Motor neuron (in vitro differentiated cells): ENCODE measurements around the gene KRTAP12-1. TPM values are rescaled to one million over a fixed set of nuclear protein-coding genes. Genes with fewer than 3 reads are reported as not detected.
A peak's percentile ranks its signal among the peaks of the same experiment; 100 is the strongest.

Source experiments
- ATAC-seq, 8 experiments: fragments of 200-7000 bp; cut with Tn5 transposase; replicated peaks in 6 of 8; 2 replicates each; pipeline ENCODE4 v1.8.0; 2021; ENCODE audit warnings: mild to moderate bottlenecking in 8 of 8, moderate library complexity in 8 of 8
- H3K27ac ChIP-seq, 2 donors: fragments of 250-450 bp; sonication (Bioruptor Pico); 2 replicates each; pipeline ENCODE4 v1.9.0; 2021; ENCODE audit warnings: antibody characterized with exemption in 2 of 2, mild to moderate bottlenecking in 2 of 2, moderate library complexity in 1 of 2
- H3K4me1 ChIP-seq, 2 donors: fragments of 250-450 bp; sonication (Bioruptor Pico); replicated peaks in 1 of 2; 2 replicates each; pipeline ENCODE4 v1.6.1; 2021; ENCODE audit warnings: antibody characterized with exemption in 2 of 2, mild to moderate bottlenecking in 2 of 2, moderate library complexity in 1 of 2
- H3K4me3 ChIP-seq, 5 donors: fragments of 250-450 bp; sonication (Bioruptor Pico); 2 replicates each; pipeline ENCODE4 v1.9.0; 2021; ENCODE audit warnings: antibody characterized with exemption in 5 of 5, mild to moderate bottlenecking in 5 of 5, moderate library complexity in 4 of 5
- WGBS, 10 experiments: fragments of 450-650 bp; shearing (Covaris generic); methylation state at CpG; one replicate each; pipeline ENCODE4 v1.0.0; 2022; 5-methylcytosine and 5-hydroxymethylcytosine counted together
- in situ Hi-C, 9 experiments: fragments of 400-800 bp; cut with MboI; loops; one replicate each; pipeline ENCODE4 v1.15.0; 2021; ENCODE audit warnings: low sequenced_read_pairs in 9 of 9, low pct_unique_long_range_greater_than_20kb in 2 of 9; ENCODE audit not compliant: unreplicated experiment in 9 of 9
- total RNA-seq, 8 experiments: library from RNA; unstranded; fragments of 300-600 nt; gene quantifications; 2 replicates each; pipeline versions ENCODE4 v1.2.3 to v1.2.4, GENCODE V29; 2022

The KRTAP12-1 gene, protein sequence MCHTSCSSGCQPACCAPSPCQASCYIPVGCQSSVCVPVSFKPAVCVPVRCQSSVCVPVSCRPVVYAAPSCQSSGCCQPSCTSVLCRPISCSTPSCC
- total RNA-seq = under 1 TPM in 1 of 8 experiments, not detected in 7; 0.90 TPM

DNA sequence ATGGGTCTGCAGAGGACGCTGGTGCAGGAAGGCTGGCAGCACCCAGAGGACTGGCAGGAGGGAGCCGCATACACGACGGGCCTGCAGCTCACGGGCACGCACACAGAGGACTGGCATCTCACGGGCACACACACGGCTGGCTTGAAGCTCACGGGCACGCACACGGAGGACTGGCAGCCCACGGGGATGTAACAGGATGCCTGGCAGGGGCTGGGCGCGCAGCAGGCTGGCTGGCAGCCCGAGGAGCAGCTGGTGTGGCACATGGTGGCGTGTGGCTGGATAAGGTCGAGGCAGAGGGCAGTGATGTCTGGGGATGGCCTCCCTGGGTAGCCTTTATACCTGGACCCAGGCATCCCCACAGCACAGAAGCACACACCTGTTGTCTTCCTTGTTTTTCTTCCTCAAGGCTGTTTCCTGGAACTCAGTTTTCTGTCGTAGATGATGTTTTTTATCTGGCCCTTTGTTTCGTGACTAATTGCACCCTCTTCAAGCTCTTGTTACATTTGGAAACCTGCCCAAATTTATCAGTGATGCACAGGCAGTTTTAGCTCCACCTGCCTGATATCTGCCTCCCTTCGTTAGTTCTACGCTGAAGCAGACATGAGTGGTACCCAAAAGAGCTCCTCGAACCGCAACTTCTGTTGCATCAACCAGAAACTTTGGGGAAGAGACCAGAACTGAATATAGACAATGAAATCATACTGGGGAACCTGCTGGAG lies at the start of gene KRTAP12-1:
Gene KRTAP12-1 (minus strand): TSS at position 303 of the 719 bp plus-strand sequence. CDS start 40 bp downstream, at position 263.
- 27 to 96% (median 80%) methylated on average over 1 to 12 of the region's 23 CpGs; no CpG with 5 or more reads in 1 of the 10 experiments for WGBS, 10 experiments
- no peak for ATAC-seq
- Histone ChIP-seq H3K4me3 (no peak within 1 kb of the TSS), H3K27ac (no peak within 1 kb of the TSS), H3K4me1 (peaks cover 4 to 10% of the 10 kb centered on the region in 2 donors)
- in situ Hi-C loops = no loop called here

DNA sequence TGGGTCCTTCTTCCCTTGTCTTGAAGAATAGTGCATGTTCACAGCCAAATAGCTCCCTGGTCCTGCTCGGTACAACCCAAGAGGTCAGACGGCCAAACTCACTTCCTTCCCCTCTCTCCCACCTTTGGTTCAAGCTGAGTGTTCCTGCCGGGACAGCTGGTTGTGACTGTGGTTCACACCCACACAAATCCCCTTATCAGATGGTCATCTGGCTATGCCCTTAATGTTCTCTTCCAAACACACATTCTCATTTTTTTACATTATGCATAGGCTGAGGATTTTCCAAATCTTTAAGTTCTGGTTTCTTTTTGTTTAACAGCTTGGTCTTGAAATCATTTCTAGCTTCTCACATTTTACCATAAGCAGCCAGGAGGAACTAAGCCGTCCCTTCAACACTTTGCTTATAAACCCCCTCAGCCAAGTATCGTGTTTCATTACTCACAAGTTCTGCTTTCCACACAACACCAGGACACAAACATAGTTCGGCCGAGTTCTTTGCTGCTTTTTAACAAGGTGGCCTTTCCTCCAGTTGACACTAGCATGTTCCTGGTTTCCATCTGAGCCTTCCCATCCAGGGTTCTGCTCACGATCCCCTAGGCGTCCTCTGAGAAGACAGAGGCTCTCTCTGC lies 49.1 kb upstream of the KRTAP12-1 start:
- Histone ChIP-seq H3K4me3 (no peak overlapping the region), H3K27ac (no peak overlapping the region), H3K4me1 (no peaks in the 10 kb centered on the region)
- ATAC-seq = peak in 3 of 8 experiments; percentile 26 to 31 (median 30)
- 6 to 100% (median 80%) methylated on average over 1 to 8 of the region's 9 CpGs for WGBS, 10 experiments
- in situ Hi-C loops = loop anchor here in 1 of 9 experiments (25.0 kb wide), 1 partner anchor 106 kb away; no protein-coding TSS in a partner anchor

DNA sequence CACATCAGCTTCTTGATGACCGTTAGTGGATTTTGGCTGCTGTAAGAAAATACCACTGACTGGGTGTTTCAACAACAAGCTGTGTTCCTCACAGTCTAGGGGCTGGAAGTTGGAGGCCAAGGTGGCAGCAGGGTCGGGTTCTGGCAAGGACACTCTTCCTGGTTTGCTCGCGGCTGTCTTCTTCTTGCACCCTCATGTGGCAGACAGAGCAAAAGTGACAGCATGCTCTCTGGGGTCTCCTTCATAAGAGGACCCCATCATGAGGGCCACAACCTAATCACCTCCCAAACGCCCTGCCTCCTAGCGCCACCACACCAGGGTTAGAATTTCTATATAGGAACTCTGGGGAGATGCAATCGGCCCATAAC lies 48.0 kb upstream of the KRTAP12-1 start:
- in situ Hi-C loops = loop anchor here in 1 of 9 experiments (25.0 kb wide), 1 partner anchor 107 kb away; no protein-coding TSS in a partner anchor
- no peak overlapping the region for H3K27ac ChIP-seq
- no peak for ATAC-seq
- H3K4me3 ChIP-seq = no peak overlapping the region
- 30 to 93% (median 80%) methylated on average over 1 to 7 of the region's 7 CpGs; no CpG with 5 or more reads in 3 of the 10 experiments for WGBS, 10 experiments
- H3K4me1 ChIP-seq = no peaks in the 10 kb centered on the region

GRCh38 chr21:44729336-44730027 lies 47.5 kb upstream of the KRTAP12-1 start:
- WGBS, 10 experiments = 80 to 100% (median 100%) methylated on average over 1 to 3 of the region's 23 CpGs; no CpG with 5 or more reads in 5 of the 10 experiments
- H3K4me1 ChIP-seq = no peaks in the 10 kb centered on the region
- in situ Hi-C loops = loop anchor here in 1 of 9 experiments (25.0 kb wide), 1 partner anchor 108 kb away; no protein-coding TSS in a partner anchor
- H3K27ac ChIP-seq = no peak overlapping the region
- peak in 6 of 8 experiments; percentile 11 to 89 (median 58) for ATAC-seq
- H3K4me3 ChIP-seq = no peak overlapping the region

DNA sequence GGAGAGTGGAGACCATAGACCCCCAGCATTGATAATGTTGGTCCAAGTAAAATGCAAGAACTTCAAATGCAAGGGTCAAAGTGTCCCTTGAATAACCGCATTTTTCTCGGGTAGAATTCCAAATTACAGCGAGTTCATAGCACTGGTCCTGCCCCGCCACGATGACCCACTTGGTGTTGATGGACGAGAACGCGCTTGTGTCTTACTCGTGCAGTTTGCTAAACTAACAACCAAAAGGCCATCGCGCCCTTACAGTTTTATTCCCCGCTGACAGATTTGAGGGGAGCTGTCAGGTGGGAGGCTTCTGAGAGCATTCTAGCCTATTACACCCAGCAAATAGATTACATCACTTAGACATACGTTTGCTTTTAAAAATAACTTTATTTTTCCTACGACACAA lies 46.8 kb upstream of the KRTAP12-1 start:
- no peak overlapping the region for H3K27ac ChIP-seq
- 31 to 100% (median 87%) methylated on average over 1 to 13 of the region's 14 CpGs; no CpG with 5 or more reads in 1 of the 10 experiments for WGBS, 10 experiments
- H3K4me1 ChIP-seq = peaks cover 5% of the 10 kb centered on the region in 2 donors
- no peak for ATAC-seq
- in situ Hi-C loops = loop anchor here in 1 of 9 experiments (25.0 kb wide), 1 partner anchor 109 kb away; no protein-coding TSS in a partner anchor
- H3K4me3 ChIP-seq = no peak overlapping the region

DNA sequence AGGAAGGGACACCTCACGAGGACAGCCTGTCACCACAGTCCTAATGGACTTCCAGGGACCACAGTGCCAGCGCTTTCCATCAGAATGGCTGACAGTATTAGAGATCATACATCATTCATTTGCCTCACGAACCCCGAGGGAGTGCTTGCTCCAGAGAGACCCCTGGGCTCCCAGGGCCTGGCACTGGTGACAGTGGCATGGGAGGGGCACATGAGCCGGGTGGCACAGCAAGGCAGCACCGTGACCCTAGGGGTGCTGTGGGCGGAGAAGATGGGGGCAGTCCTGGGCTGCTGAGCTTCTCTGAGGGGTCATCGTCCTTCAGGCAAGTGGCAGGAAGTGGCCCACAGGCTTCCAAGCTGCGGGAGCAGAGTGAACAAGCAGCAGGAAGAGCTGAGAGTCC lies 45.8 kb upstream of the KRTAP12-1 start:
- no peak for ATAC-seq
- in situ Hi-C loops = loop anchor here in 1 of 9 experiments (25.0 kb wide), 1 partner anchor 110 kb away; no protein-coding TSS in a partner anchor
- H3K4me1 ChIP-seq = peaks cover 14 to 15% of the 10 kb centered on the region in 2 donors
- 67 to 84% (median 80%) methylated on average over 1 to 5 of the region's 9 CpGs; no CpG with 5 or more reads in 7 of the 10 experiments for WGBS, 10 experiments
- no peak overlapping the region for H3K27ac ChIP-seq
- no peak overlapping the region for H3K4me3 ChIP-seq

DNA sequence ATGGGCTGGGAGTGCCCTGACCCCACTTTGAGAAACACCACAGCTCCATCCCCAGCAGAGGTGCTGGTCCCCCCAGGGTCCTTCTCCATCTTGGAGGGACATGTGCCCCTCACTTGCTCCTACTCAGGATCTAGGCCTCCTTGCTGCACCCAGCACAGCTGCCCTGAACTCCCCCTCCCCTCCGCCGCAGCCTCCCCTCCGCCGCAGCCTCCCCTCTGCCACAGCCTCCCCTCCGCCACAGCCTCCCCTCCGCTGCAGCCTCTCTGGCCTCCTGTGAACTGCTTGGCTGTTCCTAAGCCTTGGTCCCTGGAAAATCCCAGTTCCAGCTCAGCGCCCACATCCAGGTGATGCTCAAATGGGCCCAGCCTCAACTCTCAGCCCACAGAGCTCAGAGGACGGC lies 45.4 kb upstream of the KRTAP12-1 start:
- ATAC-seq = no peak
- WGBS, 10 experiments = 100% methylated on average over 2 of the region's 8 CpGs; no CpG with 5 or more reads in 9 of the 10 experiments
- H3K4me3 ChIP-seq = no peak overlapping the region
- peaks cover 18 to 19% of the 10 kb centered on the region in 2 donors for H3K4me1 ChIP-seq
- in situ Hi-C loops = loop anchor here in 1 of 9 experiments (25.0 kb wide), 1 partner anchor 110 kb away; no protein-coding TSS in a partner anchor
- H3K27ac ChIP-seq = no peak overlapping the region

GRCh38 chr21:44726826-44727225 lies 44.9 kb upstream of the KRTAP12-1 start:
- no peak overlapping the region for H3K4me3 ChIP-seq
- ATAC-seq = peak in 1 of 8 experiments; percentile 53
- no CpG with 5 or more reads among the region's 6 CpGs for WGBS, 10 experiments
- H3K4me1 ChIP-seq = peaks cover 18 to 19% of the 10 kb centered on the region in 2 donors
- in situ Hi-C loops = loop anchor here in 1 of 9 experiments (25.0 kb wide), 1 partner anchor 110 kb away; no protein-coding TSS in a partner anchor
- H3K27ac ChIP-seq = no peak overlapping the region

DNA sequence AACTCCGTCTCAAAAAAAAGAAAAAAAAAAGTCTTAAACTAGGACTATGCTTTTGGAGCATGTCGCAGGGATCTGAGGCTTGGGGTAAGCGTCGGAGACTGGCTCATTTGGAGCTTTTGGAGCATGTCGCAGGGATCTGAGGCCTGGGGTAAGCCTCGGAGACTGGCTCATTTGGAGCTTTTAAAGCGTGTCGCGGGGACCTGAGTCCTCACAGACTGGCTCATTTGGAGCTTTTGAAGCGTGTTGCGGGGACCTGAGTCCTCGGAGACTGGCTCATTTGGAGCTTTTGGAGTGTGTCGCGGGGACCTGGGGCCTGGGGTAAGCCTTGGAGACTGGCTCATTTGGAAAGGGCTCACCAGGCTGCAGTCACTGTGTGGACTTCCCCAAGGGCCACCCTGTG lies 43.0 kb upstream of the KRTAP12-1 start:
- Histone ChIP-seq H3K4me3 (no peak overlapping the region), H3K27ac (no peak overlapping the region), H3K4me1 (peaks cover 18 to 19% of the 10 kb centered on the region in 2 donors)
- WGBS, 10 experiments = 20 to 100% (median 89%) methylated on average over 1 to 7 of the region's 14 CpGs; no CpG with 5 or more reads in 5 of the 10 experiments
- ATAC-seq = no peak
- in situ Hi-C loops = loop anchor here in 1 of 9 experiments (25.0 kb wide), 1 partner anchor 112 kb away; no protein-coding TSS in a partner anchor

GRCh38 chr21:44724196-44724595 lies 42.2 kb upstream of the KRTAP12-1 start:
- Histone ChIP-seq H3K4me1 (peaks cover 18 to 19% of the 10 kb centered on the region in 2 donors), H3K4me3 (no peak overlapping the region), H3K27ac (peak overlapping the region in 1 of 2 donors; percentile 72)
- ATAC-seq = no peak
- in situ Hi-C loops = no loop called here
- 40 to 100% methylated on average over 1 of the region's 7 CpGs; no CpG with 5 or more reads in 8 of the 10 experiments for WGBS, 10 experiments

GRCh38 chr21:44723177-44724131 lies 41.5 kb upstream of the KRTAP12-1 start:
- WGBS, 10 experiments = 10 to 42% (median 17%) methylated on average over 1 to 27 of the region's 61 CpGs; no CpG with 5 or more reads in 3 of the 10 experiments
- in situ Hi-C loops = no loop called here
- Histone ChIP-seq H3K4me1 (peaks cover 18 to 19% of the 10 kb centered on the region in 2 donors), H3K4me3 (no peak overlapping the region), H3K27ac (peak overlapping the region; percentile 3 to 72)
- peak; percentile 50 to 85 (median 83) for ATAC-seq
